Muscle layer of colon (tissue), 2 donors: ENCODE data around the gene TMEM233.
"Not testable (repeated sequence)": the region's sequence is repeated elsewhere in the genome, so short reads cannot be mapped to it uniquely, and the experiment has no call there.

Experiments
- H3K27ac ChIP-seq: one replicate; pipeline ENCODE4 v1.7.0; 2013; ENCODE audit warnings: low read depth, mild to moderate bottlenecking, low read length, moderate library complexity
- H3K27me3 ChIP-seq, 2 donors: one replicate each; pipeline ENCODE4 v1.7.0; 2013; ENCODE audit warnings: low read length in 2 of 2, mild to moderate bottlenecking in 2 of 2; ENCODE audit not compliant: insufficient read depth in 2 of 2, control insufficient read depth in 1 of 2
- H3K36me3 ChIP-seq: one replicate; pipeline ENCODE4 v1.7.0; 2013; ENCODE audit warnings: mild to moderate bottlenecking, low read length; ENCODE audit not compliant: insufficient read depth
- H3K4me1 ChIP-seq: one replicate; pipeline ENCODE4 v1.7.0; 2013; ENCODE audit warnings: mild to moderate bottlenecking, low read length; ENCODE audit not compliant: insufficient read depth
- H3K4me3 ChIP-seq, 2 donors: one replicate each; pipeline ENCODE4 v1.7.0; 2013; ENCODE audit warnings: low read length in 2 of 2, low read depth in 1 of 2, mild to moderate bottlenecking in 1 of 2, moderate library complexity in 1 of 2
- H3K9ac ChIP-seq: one replicate; pipeline ENCODE4 v1.7.0; 2013; ENCODE audit warnings: low read length
- H3K9me3 ChIP-seq: one replicate; pipeline ENCODE4 v1.7.0; 2013; ENCODE audit warnings: mild to moderate bottlenecking, low read length
- donor health status: abdominal sarcoma.
- donor health status: Adenocarcinoma of cecum.

The TMEM233 gene

DNA sequence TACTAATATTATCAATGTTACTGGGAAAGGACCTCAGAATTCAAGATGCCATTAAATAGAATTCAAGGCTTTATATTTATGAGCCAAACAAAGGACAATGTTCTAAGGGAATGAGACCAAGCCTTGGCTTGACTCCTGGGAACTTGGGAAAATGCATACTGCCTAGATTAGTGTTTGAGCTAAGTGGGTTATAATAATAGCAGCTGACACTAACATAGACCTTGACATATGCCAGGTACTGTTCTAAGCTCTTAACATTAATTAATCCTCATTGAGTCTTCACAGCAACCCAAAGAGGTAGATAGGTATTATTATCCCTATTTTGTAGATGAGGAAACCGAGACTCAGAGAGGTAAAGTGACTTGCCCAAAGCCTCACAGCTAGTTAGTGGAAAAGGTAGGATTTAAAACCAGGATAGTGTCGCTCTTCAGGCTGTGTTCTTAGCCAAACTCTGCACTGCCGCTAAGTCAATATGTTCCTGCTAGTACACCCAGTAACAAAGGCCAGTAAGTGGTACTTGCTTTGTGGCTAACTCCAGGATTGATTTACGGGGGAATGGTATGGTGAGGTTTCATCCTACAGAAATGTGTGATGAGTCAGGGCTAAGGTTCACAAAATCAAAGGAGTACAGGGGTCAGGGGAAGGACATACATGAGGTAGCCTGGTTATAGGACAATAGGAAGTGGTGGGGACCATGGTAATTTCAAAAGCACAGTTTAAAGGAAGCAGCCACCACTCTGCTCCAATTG, 38.5 kb downstream of the TMEM233 start:
- H3K4me3 ChIP-seq, result no peak overlapping the region
- no peaks in the 10 kb centered on the region for H3K9me3 ChIP-seq
- H3K36me3 ChIP-seq, result no peaks in the 10 kb centered on the region
- no peaks in the 10 kb centered on the region for H3K4me1 ChIP-seq
- no peak overlapping the region for H3K27ac ChIP-seq
- H3K9ac ChIP-seq, result no peak overlapping the region
- H3K27me3 ChIP-seq, result peaks cover 0 to 5% of the 10 kb centered on the region in 2 donors

DNA sequence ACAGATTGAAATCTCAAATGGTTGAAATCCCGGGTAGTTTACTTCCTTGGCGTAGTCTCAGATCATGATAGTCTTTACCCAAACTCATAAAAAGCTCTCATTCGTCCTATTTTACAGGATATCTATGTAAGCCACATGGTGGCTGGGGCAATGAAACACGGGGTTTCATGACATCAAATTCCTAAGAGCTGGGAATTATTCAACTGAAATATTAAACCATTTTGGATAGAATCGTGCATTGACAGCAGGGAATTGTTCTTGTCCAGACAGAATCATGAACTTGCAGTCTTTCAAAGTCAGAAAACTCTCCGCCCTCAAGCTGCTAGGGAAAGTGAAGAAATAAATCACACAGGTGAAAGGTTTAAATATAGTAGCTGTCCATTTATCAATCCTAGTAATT, 41.2 kb downstream of the TMEM233 start:
- H3K27ac ChIP-seq, result no peak overlapping the region
- H3K27me3 ChIP-seq, result peaks cover 0 to 5% of the 10 kb centered on the region in 2 donors
- H3K9me3 ChIP-seq, result no peaks in the 10 kb centered on the region
- H3K4me1 ChIP-seq, result no peaks in the 10 kb centered on the region
- H3K9ac ChIP-seq, result no peak overlapping the region
- H3K36me3 ChIP-seq, result no peaks in the 10 kb centered on the region
- H3K4me3 ChIP-seq, result no peak overlapping the region

- H3K9ac ChIP-seq, result no peak overlapping the region
- H3K27me3 ChIP-seq, result no peaks in the 10 kb centered on the region
- no peaks in the 10 kb centered on the region for H3K9me3 ChIP-seq
- H3K4me3 ChIP-seq, result no peak overlapping the region
- H3K4me1 ChIP-seq, result no peaks in the 10 kb centered on the region
- no peaks in the 10 kb centered on the region for H3K36me3 ChIP-seq
- H3K27ac ChIP-seq, result no peak overlapping the region
Observed at GRCh38 chr12:119642986-119643385, 49.4 kb downstream of the TMEM233 start.

DNA sequence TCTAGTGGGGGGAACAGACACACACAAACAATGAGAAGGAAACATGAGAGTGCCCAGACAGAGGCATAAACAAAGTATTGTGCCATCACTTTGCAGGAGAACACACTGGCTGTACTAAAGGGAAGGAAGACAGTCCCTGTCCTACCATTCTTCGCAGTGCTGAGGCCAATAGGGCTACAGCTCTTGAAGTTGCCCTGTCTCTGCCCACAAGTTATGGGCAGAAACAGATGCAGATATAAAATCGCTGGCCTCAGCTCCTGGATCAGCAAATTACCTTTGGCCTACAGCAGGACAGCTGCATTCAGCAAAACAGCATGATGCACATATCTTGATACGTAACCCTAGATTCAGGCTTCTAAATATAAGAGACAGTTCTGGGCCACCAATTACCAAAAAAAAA, 51.4 kb downstream of the TMEM233 start:
- Histone ChIP-seq H3K4me3 (no peak overlapping the region), H3K36me3 (no peaks in the 10 kb centered on the region), H3K4me1 (no peaks in the 10 kb centered on the region), H3K27me3 (no peaks in the 10 kb centered on the region), H3K9me3 (no peaks in the 10 kb centered on the region), H3K27ac (no peak overlapping the region), H3K9ac (no peak overlapping the region)

GRCh38 chr12:119645535-119646059, 52.0 kb downstream of the TMEM233 start:
- Histone ChIP-seq H3K9ac (no peak overlapping the region), H3K4me3 (no peak overlapping the region), H3K4me1 (no peaks in the 10 kb centered on the region), H3K27ac (no peak overlapping the region), H3K27me3 (no peaks in the 10 kb centered on the region), H3K36me3 (no peaks in the 10 kb centered on the region), H3K9me3 (no peaks in the 10 kb centered on the region)

DNA sequence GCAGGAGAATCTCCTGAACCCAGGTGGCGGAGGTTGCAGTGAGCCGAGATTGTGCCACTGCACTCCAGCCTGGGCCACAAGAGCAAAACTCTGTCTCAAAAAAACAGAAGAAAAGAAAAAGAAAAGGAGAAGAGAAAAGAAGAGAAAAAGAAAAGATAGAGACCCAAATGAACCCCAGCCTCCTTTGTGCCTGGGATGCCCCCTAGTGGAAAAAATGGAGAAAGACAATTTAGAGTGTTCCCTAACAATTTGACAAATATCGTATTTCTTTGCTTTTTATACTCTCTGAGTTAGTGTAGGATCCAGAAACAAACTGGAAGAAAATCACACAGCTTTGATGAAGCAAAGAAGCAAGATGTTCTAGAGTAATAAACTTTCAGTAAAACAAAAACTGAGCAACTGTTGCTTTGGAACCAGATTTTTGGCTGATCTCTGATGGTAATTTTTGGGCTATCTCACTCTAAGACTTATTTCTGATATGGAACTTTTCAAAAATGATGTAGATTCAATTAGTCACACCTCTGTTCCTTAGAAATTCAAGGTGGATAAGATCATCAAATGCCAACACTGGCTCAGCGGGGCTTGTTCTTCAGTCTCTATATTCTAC, 55.7 kb downstream of the TMEM233 start:
- peaks cover 4% of the 10 kb centered on the region for H3K9me3 ChIP-seq
- H3K4me3 ChIP-seq, result no peak overlapping the region

GRCh38 chr12:119652665-119653064, 59.1 kb downstream of the TMEM233 start:
- Histone ChIP-seq H3K9me3 (peaks cover 4% of the 10 kb centered on the region), H3K27ac (no peak overlapping the region), H3K36me3 (no peaks in the 10 kb centered on the region), H3K9ac (no peak overlapping the region), H3K4me1 (no peaks in the 10 kb centered on the region), H3K4me3 (no peak overlapping the region), H3K27me3 (no peaks in the 10 kb centered on the region)

More for the DNA sequence above, 55.7 kb downstream of the TMEM233 start:
- H3K4me1 ChIP-seq, result no peaks in the 10 kb centered on the region
- no peak overlapping the region for H3K27ac ChIP-seq
- H3K27me3 ChIP-seq, result no peaks in the 10 kb centered on the region
- H3K9ac ChIP-seq, result no peak overlapping the region
- no peaks in the 10 kb centered on the region for H3K36me3 ChIP-seq

GRCh38 chr12:119657001-119657400, 63.4 kb downstream of the TMEM233 start:
- not testable (repeated sequence) for H3K36me3 ChIP-seq, H3K4me3 ChIP-seq, H3K4me1 ChIP-seq, H3K27me3 ChIP-seq, H3K9ac ChIP-seq, H3K9me3 ChIP-seq, H3K27ac ChIP-seq

- H3K4me3 ChIP-seq, H3K36me3 ChIP-seq, H3K4me1 ChIP-seq, H3K9ac ChIP-seq, H3K27ac ChIP-seq, H3K9me3 ChIP-seq, H3K27me3 ChIP-seq: not testable (repeated sequence)
Observed at GRCh38 chr12:119658166-119658565, 64.6 kb downstream of the TMEM233 start.

DNA sequence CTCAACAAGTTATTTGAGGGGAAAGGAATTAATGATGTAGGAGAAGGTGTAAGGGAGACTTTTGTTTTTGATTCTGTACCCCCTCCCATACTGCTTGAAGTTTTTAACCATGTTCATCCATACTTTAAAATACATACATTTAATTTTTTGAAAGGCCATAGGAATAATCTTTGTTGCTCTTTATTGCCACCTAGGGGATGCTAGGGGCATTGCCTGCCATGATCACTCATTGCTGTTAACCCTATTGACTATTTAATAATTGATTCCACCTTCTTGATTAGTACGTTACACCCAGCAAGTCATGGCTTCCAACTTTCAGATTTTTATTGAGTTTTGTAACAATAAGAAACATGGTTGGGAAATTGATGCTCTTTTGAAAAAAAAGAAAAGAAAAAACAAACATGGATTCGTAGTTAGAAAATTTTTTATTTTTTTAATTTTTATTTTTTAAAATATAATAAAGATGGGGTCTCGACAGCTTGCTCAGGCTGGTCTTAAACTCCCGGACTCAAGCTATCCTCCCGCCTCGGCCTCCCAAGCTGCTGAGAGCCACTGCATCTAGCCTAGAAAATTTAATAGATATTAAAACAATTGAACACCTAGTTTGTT, 65.8 kb downstream of the TMEM233 start:
- no peak overlapping the region for H3K4me3 ChIP-seq
- H3K27ac ChIP-seq, result no peak overlapping the region
- H3K9me3 ChIP-seq, result no peaks in the 10 kb centered on the region
- no peaks in the 10 kb centered on the region for H3K36me3 ChIP-seq
- H3K9ac ChIP-seq, result no peak overlapping the region
- H3K4me1 ChIP-seq, result no peaks in the 10 kb centered on the region
- H3K27me3 ChIP-seq, result no peaks in the 10 kb centered on the region

- Histone ChIP-seq H3K27ac (no peak overlapping the region), H3K4me1 (no peaks in the 10 kb centered on the region), H3K9ac (no peak overlapping the region), H3K27me3 (no peaks in the 10 kb centered on the region), H3K4me3 (no peak overlapping the region), H3K9me3 (no peaks in the 10 kb centered on the region), H3K36me3 (no peaks in the 10 kb centered on the region)
Observed at GRCh38 chr12:119660076-119660475, 66.5 kb downstream of the TMEM233 start.
